ENCODE data around the gene SLC25A42. TPM values are rescaled to one million over a fixed set of nuclear protein-coding genes. Genes with fewer than 3 reads are reported as not detected.

The SLC25A42 gene
- total and polyA plus RNA-seq, 2 experiments from 2014 or later = 13.8 to 23.2 TPM

- Histone ChIP-seq H3K4me1 (ENCODE audit: insufficient read depth) (no peaks in the 10 kb centered on the region), H3K27me3 (no peaks in the 10 kb centered on the region), H3K9me3 (ENCODE audit: low read depth) (no peaks in the 10 kb centered on the region), H2AFZ (no peak overlapping the region), H3K79me2 (no peaks in the 10 kb centered on the region), H3K4me3 (no peak overlapping the region), H3K36me3 (replicated peaks; ENCODE audit: insufficient read depth, low read depth) (no peaks in the 10 kb centered on the region), H3K4me2 (no peak overlapping the region), H3K27ac (no peak overlapping the region), H4K20me1 (ENCODE audit: insufficient read depth, poor library complexity, severe bottlenecking) (no peaks in the 10 kb centered on the region), H3K9me2 (replicated peaks; ENCODE audit: insufficient read depth) (no peaks in the 10 kb centered on the region)
- DNase-seq (ENCODE audit: low spot score) = no peak
- no peak for TF ChIP-seq CTCF (IDR thresholded peaks at IDR 0.05; ENCODE audit: poor library complexity)
- TF ChIP-seq EZH2 (IDR thresholded peaks at IDR 0.05; ENCODE audit: borderline replicate concordance) = no peak
- TF ChIP-seq EZH2phosphoT487 (IDR thresholded peaks at IDR 0.05; ENCODE audit: low read depth, severe bottlenecking, unreplicated experiment) = no peak
- 77% methylated on average over 15 of the region's 26 CpGs for WGBS (ENCODE audit: low lambda C conversion rate, missing lambda C conversion rate)
Measured at GRCh38 chr19:19160461-19161035, 96.8 kb downstream of the SLC25A42 start.

GRCh38 chr19:19162495-19162894 is 98.7 kb downstream of the SLC25A42 start:
- no peaks in the 10 kb centered on the region for H3K4me1 ChIP-seq (ENCODE audit: insufficient read depth)
- no peak overlapping the region for H3K4me3 ChIP-seq
- WGBS (ENCODE audit: low lambda C conversion rate, missing lambda C conversion rate) = 90% methylated on average over 7 of the region's 7 CpGs
- TF ChIP-seq EZH2 (IDR thresholded peaks at IDR 0.05; ENCODE audit: borderline replicate concordance) = no peak
- no peak for TF ChIP-seq CTCF (IDR thresholded peaks at IDR 0.05; ENCODE audit: poor library complexity)
- no peak for TF ChIP-seq EZH2phosphoT487 (IDR thresholded peaks at IDR 0.05; ENCODE audit: low read depth, severe bottlenecking, unreplicated experiment)
- no peak for DNase-seq (ENCODE audit: low spot score)
- no peak overlapping the region for H2AFZ ChIP-seq
- H3K79me2 ChIP-seq = no peaks in the 10 kb centered on the region
- H3K9me3 ChIP-seq (ENCODE audit: low read depth) = no peaks in the 10 kb centered on the region
- no peaks in the 10 kb centered on the region for H3K27me3 ChIP-seq
- H4K20me1 ChIP-seq (ENCODE audit: insufficient read depth, poor library complexity, severe bottlenecking) = no peaks in the 10 kb centered on the region
- no peak overlapping the region for H3K4me2 ChIP-seq
- H3K9me2 ChIP-seq (replicated peaks; ENCODE audit: insufficient read depth) = no peaks in the 10 kb centered on the region
- H3K27ac ChIP-seq = no peak overlapping the region
- no peaks in the 10 kb centered on the region for H3K36me3 ChIP-seq (replicated peaks; ENCODE audit: insufficient read depth, low read depth)

Other genes starting within 250 kb of the SLC25A42 start
- gene UPF1, start 232.0 kb upstream of the SLC25A42 start, total RNA-seq = 24.5 and 47.2 TPM in 2 replicates
- gene UPF1, start 232.0 kb upstream of the SLC25A42 start, polyA plus RNA-seq = 22.2 and 27.0 TPM in 2 replicates
- gene CERS1, start 167.8 kb upstream of the SLC25A42 start, total RNA-seq = 3.0 and 5.3 TPM in 2 replicates
- 4.9 and 5.7 TPM in 2 replicates for gene CERS1, start 167.8 kb upstream of the SLC25A42 start, polyA plus RNA-seq
- gene COPE, start 144.6 kb upstream of the SLC25A42 start, total RNA-seq = 222 and 228 TPM in 2 replicates
- 397 and 413 TPM in 2 replicates for gene COPE, start 144.6 kb upstream of the SLC25A42 start, polyA plus RNA-seq
- gene DDX49, start 144.3 kb upstream of the SLC25A42 start, total RNA-seq = 45.8 and 46.0 TPM in 2 replicates
- 57.8 and 61.3 TPM in 2 replicates for gene DDX49, start 144.3 kb upstream of the SLC25A42 start, polyA plus RNA-seq
- gene HOMER3, start 122.8 kb upstream of the SLC25A42 start, total RNA-seq = 28.9 and 44.0 TPM in 2 replicates
- gene HOMER3, start 122.8 kb upstream of the SLC25A42 start, polyA plus RNA-seq = 41.4 and 53.4 TPM in 2 replicates
- gene SUGP2, start 30.5 kb upstream of the SLC25A42 start, total RNA-seq = 35.6 and 36.4 TPM in 2 replicates
- 51.0 and 57.5 TPM in 2 replicates for gene SUGP2, start 30.5 kb upstream of the SLC25A42 start, polyA plus RNA-seq
- 26.4 and 29.7 TPM in 2 replicates for gene ARMC6, start 30.4 kb upstream of the SLC25A42 start, total RNA-seq
- gene ARMC6, start 30.4 kb upstream of the SLC25A42 start, polyA plus RNA-seq = 25.8 and 30.8 TPM in 2 replicates
- 19.6 and 22.1 TPM in 2 replicates for gene TMEM161A, start 74.5 kb downstream of the SLC25A42 start, total RNA-seq
- 48.5 and 51.3 TPM in 2 replicates for gene TMEM161A, start 74.5 kb downstream of the SLC25A42 start, polyA plus RNA-seq
- gene MEF2B, start 106.3 kb downstream of the SLC25A42 start, total RNA-seq = 0.32 and 0.70 TPM in 2 replicates
- 2.6 and 3.7 TPM in 2 replicates for gene MEF2B, start 106.3 kb downstream of the SLC25A42 start, polyA plus RNA-seq
- gene BORCS8, start 128.2 kb downstream of the SLC25A42 start, total RNA-seq = 13.1 and 13.7 TPM in 2 replicates
- 25.6 and 34.2 TPM in 2 replicates for gene BORCS8, start 128.2 kb downstream of the SLC25A42 start, polyA plus RNA-seq
- gene RFXANK, start 128.3 kb downstream of the SLC25A42 start, total RNA-seq = 35.1 and 44.7 TPM in 2 replicates
- 85.7 and 88.3 TPM in 2 replicates for gene RFXANK, start 128.3 kb downstream of the SLC25A42 start, polyA plus RNA-seq
- 6.1 and 9.0 TPM in 2 replicates for gene NR2C2AP, start 139.4 kb downstream of the SLC25A42 start, total RNA-seq
- gene NR2C2AP, start 139.4 kb downstream of the SLC25A42 start, polyA plus RNA-seq = 5.2 and 10.4 TPM in 2 replicates
- 0.03 TPM in 1 of 2 replicates, not detected in the other for gene NCAN, start 148.0 kb downstream of the SLC25A42 start, total RNA-seq
- gene NCAN, start 148.0 kb downstream of the SLC25A42 start, polyA plus RNA-seq = not detected in 2 replicates
- gene TM6SF2, start 209.3 kb downstream of the SLC25A42 start, total RNA-seq = 3.1 and 4.5 TPM in 2 replicates
- 8.4 and 8.6 TPM in 2 replicates for gene TM6SF2, start 209.3 kb downstream of the SLC25A42 start, polyA plus RNA-seq